SK-N-DZ (cell line): ENCODE results near the gene PNMT.
A peak's percentile ranks its signal among the peaks of the same experiment; 100 is the strongest.
"Not testable (repeated sequence)": the region's sequence is repeated elsewhere in the genome, so short reads cannot be mapped to it uniquely, and the experiment has no call there.

Experiments used
- DNase-seq: peaks from one replicate; pipeline ENCODE4 v3.0.0-alpha.2; 2015; ENCODE audit warnings: low spot score

PNMT gene

GRCh38 chr17:39684369-39685192 lies 16.3 kb downstream of the PNMT start:
- no peak for DNase-seq

GRCh38 chr17:39687101-39687545 lies 18.9 kb downstream of the PNMT start:
- no peak for DNase-seq

- peak; percentile 92 for DNase-seq
These were observed 19.6 kb downstream of the PNMT start, which contains the start of gene PGAP3 for GRCh38 chr17:39687546-39688474. TSS of gene PGAP3 (minus strand) at chr17:39688057. CDS start at chr17:39688014, 43 bp downstream.

- DNase-seq, result no peak
These were observed 20.2 kb downstream of the PNMT start for GRCh38 chr17:39688475-39688835.

- no peak for DNase-seq
These were observed 20.7 kb downstream of the PNMT start for GRCh38 chr17:39688945-39689344.

GRCh38 chr17:39694593-39694992 lies 26.3 kb downstream of the PNMT start:
- DNase-seq, result no peak

- DNase-seq, result no peak
These were observed 26.8 kb downstream of the PNMT start for GRCh38 chr17:39695089-39695474.

GRCh38 chr17:39696731-39697130 lies 28.5 kb downstream of the PNMT start:
- DNase-seq, result no peak

GRCh38 chr17:39697961-39698360 lies 29.7 kb downstream of the PNMT start:
- DNase-seq, result no peak

GRCh38 chr17:39699157-39699817 lies 31.0 kb downstream of the PNMT start:
- DNase-seq, result not testable (repeated sequence)

- DNase-seq, result no peak
These were observed 31.5 kb downstream of the PNMT start, which contains the start of gene ERBB2 for GRCh38 chr17:39699818-39700147. TSS of gene ERBB2 (plus strand) at chr17:39700064. CDS start at chr17:39700239, 175 bp downstream.

GRCh38 chr17:39700148-39700987 lies 32.1 kb downstream of the PNMT start:
- DNase-seq, result no peak

GRCh38 chr17:39701012-39701783 lies 32.9 kb downstream of the PNMT start:
- no peak for DNase-seq

GRCh38 chr17:39701784-39702422 lies 33.6 kb downstream of the PNMT start:
- DNase-seq, result no peak

- DNase-seq, result no peak
These were observed 34.9 kb downstream of the PNMT start for GRCh38 chr17:39702901-39703893.

- DNase-seq, result no peak
These were observed 35.7 kb downstream of the PNMT start for GRCh38 chr17:39703913-39704312.

GRCh38 chr17:39704821-39705551 lies 36.7 kb downstream of the PNMT start:
- no peak for DNase-seq
